ENCODE data around the gene PTPRN. TPM values are rescaled to one million over a fixed set of nuclear protein-coding genes. Genes with fewer than 3 reads are reported as not detected.
A peak's percentile ranks its signal among the peaks of the same experiment; 100 is the strongest.
"Not testable (repeated sequence)": the region's sequence is repeated elsewhere in the genome, so short reads cannot be mapped to it uniquely, and the experiment has no call there.

PTPRN gene
- total RNA-seq, 1 donor from 2014 or later, result 0.60 TPM

- no peak for DNase-seq (ENCODE audit: low spot score)
Observed at GRCh38 chr2:219270055-219270372, 39.2 kb downstream of the PTPRN start.

DNA sequence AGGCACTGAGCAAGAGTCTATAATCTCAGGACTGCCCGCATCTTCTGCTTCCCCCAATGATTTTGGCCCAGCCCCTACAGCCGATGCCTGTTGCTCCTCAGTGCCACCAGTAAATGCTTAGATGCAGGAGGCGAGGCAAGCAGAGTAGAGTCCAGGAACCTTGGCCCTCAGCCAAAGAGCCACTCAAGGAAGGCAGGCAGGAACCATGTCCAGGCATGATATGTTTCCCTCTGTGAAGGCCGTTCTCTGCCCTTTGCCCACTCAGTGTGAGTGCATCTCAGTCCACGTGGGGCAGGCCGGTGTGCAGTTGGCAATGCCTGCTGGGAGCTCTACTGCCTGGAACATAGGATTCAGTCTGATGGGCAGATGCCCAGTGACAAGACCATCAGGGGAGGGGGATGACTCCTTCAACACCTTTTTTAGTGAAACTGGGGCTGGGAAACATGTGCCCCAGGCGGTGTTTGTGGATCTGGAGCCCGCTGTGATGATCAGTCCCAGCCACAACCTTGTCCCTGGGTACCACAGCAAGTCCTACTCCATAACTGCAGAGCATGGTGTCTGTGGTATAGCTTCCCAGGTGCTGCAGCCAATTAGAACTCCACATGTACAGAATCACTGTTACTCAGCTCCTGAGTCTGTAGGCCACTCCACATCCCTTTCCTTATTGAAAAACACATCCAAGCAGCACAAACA, 39.7 kb downstream of the PTPRN start:
- DNase-seq (ENCODE audit: low spot score), result peak; percentile 85

- no peak for DNase-seq (ENCODE audit: low spot score)
Observed at GRCh38 chr2:219268294-219268693, 40.9 kb downstream of the PTPRN start.

- no peak for DNase-seq (ENCODE audit: low spot score)
Observed at GRCh38 chr2:219266886-219267285, 42.3 kb downstream of the PTPRN start.

- DNase-seq (ENCODE audit: low spot score), result no peak
Observed at GRCh38 chr2:219266232-219266631, 43.0 kb downstream of the PTPRN start.

GRCh38 chr2:219261024-219261855, 48.0 kb downstream of the PTPRN start:
- no peak for DNase-seq (ENCODE audit: low spot score)

DNA sequence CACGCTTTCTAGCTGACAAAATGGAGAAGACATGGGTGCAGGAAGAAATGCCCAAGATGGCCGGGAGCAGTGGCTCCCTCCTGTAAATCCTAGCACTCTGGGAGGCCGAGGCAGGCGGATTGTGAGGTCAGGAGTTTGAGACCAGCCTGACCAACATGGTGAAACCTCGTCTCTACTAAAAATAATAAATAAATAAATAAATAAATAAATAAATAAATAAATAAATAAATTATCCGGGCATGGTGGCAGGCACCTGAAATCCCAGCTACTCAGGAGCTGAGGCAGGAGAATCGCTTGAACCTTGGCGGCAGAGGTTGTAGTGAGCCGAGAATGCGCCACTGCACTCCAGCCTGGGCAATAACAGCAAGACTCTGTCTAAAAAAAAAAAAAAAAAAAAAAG, 50.3 kb downstream of the PTPRN start:
- not testable (repeated sequence) for DNase-seq (ENCODE audit: low spot score)

GRCh38 chr2:219254590-219255201, 54.5 kb downstream of the PTPRN start:
- DNase-seq (ENCODE audit: low spot score), result no peak

- DNase-seq (ENCODE audit: low spot score), result peak; percentile 87
Observed at GRCh38 chr2:219253753-219254589, 55.2 kb downstream of the PTPRN start, which contains the start of gene TUBA4A. Gene TUBA4A (minus strand): TSS chr2:219253918. CDS start chr2:219253858, 60 bp downstream.

- peak; percentile 16 for DNase-seq (ENCODE audit: low spot score)
Observed at GRCh38 chr2:219252900-219253752, 56.1 kb downstream of the PTPRN start, which contains the start of gene TUBA4B. Gene TUBA4B (plus strand): TSS chr2:219253243. CDS start chr2:219253408, 165 bp downstream.

- DNase-seq (ENCODE audit: low spot score), result no peak
Observed at GRCh38 chr2:219252570-219252899, 56.7 kb downstream of the PTPRN start.

DNA sequence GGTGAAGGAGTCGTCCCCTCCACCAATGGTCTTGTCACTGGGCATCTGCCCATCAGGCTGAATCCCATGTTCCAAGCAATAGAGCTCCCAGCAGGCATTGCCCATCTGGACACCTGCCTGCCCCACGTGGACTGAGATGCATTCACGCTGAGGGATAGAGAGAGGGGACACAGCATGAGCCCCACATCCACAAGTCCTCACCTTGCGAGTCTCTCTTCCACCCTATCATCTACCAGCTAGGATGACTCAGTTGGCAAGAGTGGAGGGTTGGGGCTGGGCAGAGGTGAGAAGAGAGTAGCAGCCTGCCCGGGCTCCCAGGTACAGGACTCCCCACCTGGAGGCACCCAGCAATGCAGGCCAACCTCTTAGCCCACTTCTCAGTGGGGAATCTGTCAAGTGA, 57.1 kb downstream of the PTPRN start:
- no peak for DNase-seq (ENCODE audit: low spot score)

DNA sequence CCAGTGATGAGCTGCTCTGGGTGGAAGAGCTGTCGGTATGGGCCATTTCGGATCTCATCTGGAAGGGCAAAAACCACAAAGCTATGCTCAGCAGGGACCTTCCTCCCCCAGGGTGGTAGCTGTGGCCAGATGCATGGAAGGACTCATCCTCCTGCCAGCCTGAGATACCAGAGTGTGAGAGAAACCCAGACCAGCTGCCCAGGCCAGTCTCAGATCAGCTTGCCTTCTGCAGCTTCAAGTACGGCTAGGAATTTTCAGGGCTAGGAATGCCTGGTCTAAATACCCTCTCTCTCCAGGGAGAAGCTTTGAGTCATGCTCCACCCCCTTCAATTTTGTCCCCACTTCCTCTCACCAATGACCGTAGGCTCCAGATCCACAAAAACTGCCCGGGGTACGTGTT, 57.5 kb downstream of the PTPRN start:
- DNase-seq (ENCODE audit: low spot score), result no peak

GRCh38 chr2:219250049-219250781, 59.0 kb downstream of the PTPRN start:
- DNase-seq (ENCODE audit: low spot score), result no peak

- peak; percentile 87 for DNase-seq (ENCODE audit: low spot score)
Observed at GRCh38 chr2:219249203-219249980, 59.8 kb downstream of the PTPRN start.

DNA sequence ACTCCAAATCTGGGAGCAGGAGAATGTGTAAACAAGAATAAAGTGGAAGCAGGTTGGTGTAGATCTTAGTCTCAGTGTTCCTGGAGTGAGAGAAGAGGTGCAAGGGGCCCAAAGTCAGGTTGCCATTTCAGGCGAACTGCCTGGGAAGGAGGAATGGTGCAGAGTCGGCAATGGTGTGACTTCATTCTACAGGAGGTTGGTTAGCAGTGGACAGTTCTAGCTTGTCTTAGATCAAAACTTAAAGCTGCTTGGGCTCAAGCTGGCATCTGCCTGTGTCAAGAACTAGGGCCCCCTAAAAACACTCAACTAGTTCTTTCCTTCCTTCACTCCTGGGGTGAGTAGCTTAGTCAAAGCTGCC, 60.4 kb downstream of the PTPRN start:
- DNase-seq (ENCODE audit: low spot score), result no peak

GRCh38 chr2:219247678-219248642, 61.2 kb downstream of the PTPRN start:
- no peak for DNase-seq (ENCODE audit: low spot score)

DNA sequence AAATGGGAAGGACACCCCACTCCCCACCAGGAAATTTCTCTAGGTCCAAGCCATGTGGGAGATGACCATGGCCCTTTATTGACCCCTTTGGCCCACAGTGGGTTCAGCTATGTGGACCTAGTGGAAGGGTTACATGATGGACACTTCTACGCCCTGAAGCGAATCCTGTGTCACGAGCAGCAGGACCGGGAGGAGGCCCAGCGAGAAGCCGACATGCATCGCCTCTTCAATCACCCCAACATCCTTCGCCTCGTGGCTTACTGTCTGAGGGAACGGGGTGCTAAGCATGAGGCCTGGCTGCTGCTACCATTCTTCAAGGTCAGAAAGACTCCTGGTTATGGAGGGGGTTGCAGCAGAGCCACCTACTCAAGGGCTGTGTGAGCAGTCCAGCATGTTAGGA, 62.6 kb downstream of the PTPRN start:
- no peak for DNase-seq (ENCODE audit: low spot score)
